Muscle of arm (tissue), 14 donors: ENCODE data around the gene PRKCI. TPM values are rescaled to one million over a fixed set of nuclear protein-coding genes. Genes with fewer than 3 reads are reported as not detected.
"Not testable (repeated sequence)": the region's sequence is repeated elsewhere in the genome, so short reads cannot be mapped to it uniquely, and the experiment has no call there.

ENCODE experiments used
- DNase-seq: peaks from one replicate; pipeline ENCODE4 v3.0.0-alpha.2; 2013
- long read RNA-seq, 11 donors: transcript quantifications; one replicate each; lab custom pipeline, GENCODE V29; 2026
- polyA plus RNA-seq, 12 donors: library from polyadenylated mRNA; unstranded; fragments of 120-200 nt; gene quantifications; one replicate each; pipeline ENCODE4 v1.2.1, GENCODE V29; 2013; ENCODE audit not compliant: insufficient read length in 12 of 12

PRKCI gene
- polyA plus RNA-seq = 10 to 100 TPM in 11 of 12 donors, not detected in 1; 18.3 to 74.7 (median 25.5) TPM
- long read RNA-seq, donor 1, full-length matches to known transcripts = 15 of 15 reads
- long read RNA-seq, donor 1, partial matches to known transcripts = 0 of 15 reads
- long read RNA-seq, donor 1, other reads (novel, unspliced or antisense) = 0 of 15 reads
- long read RNA-seq, donor 2, full-length matches to known transcripts = 8 of 8 reads
- long read RNA-seq, donor 2, partial matches to known transcripts = 0 of 8 reads
- long read RNA-seq, donor 2, other reads (novel, unspliced or antisense) = 0 of 8 reads
- long read RNA-seq, donor 3, full-length matches to known transcripts = 2 of 2 reads
- long read RNA-seq, donor 3, partial matches to known transcripts = 0 of 2 reads
- long read RNA-seq, donor 3, other reads (novel, unspliced or antisense) = 0 of 2 reads
- long read RNA-seq, donor 4, full-length matches to known transcripts = 5 of 5 reads
- long read RNA-seq, donor 4, partial matches to known transcripts = 0 of 5 reads
- long read RNA-seq, donor 4, other reads (novel, unspliced or antisense) = 0 of 5 reads
- long read RNA-seq, donor 5, full-length matches to known transcripts = 5 of 17 reads
- long read RNA-seq, donor 5, partial matches to known transcripts = 12 of 17 reads
- long read RNA-seq, donor 5, other reads (novel, unspliced or antisense) = 0 of 17 reads
- long read RNA-seq, donor 6, full-length matches to known transcripts = 3 of 3 reads
- long read RNA-seq, donor 6, partial matches to known transcripts = 0 of 3 reads
- long read RNA-seq, donor 6, other reads (novel, unspliced or antisense) = 0 of 3 reads
- long read RNA-seq, donor 7, full-length matches to known transcripts = 6 of 11 reads
- long read RNA-seq, donor 7, partial matches to known transcripts = 5 of 11 reads
- long read RNA-seq, donor 7, other reads (novel, unspliced or antisense) = 0 of 11 reads
- long read RNA-seq, donor 8, full-length matches to known transcripts = 10 of 19 reads
- long read RNA-seq, donor 8, partial matches to known transcripts = 9 of 19 reads
- long read RNA-seq, donor 8, other reads (novel, unspliced or antisense) = 0 of 19 reads
- long read RNA-seq, donor 9, full-length matches to known transcripts = 6 of 6 reads
- long read RNA-seq, donor 9, partial matches to known transcripts = 0 of 6 reads
- long read RNA-seq, donor 9, other reads (novel, unspliced or antisense) = 0 of 6 reads
- long read RNA-seq, donor 10, full-length matches to known transcripts = 11 of 19 reads
- long read RNA-seq, donor 10, partial matches to known transcripts = 8 of 19 reads
- long read RNA-seq, donor 10, other reads (novel, unspliced or antisense) = 0 of 19 reads
- long read RNA-seq, donor 11, full-length matches to known transcripts = 7 of 20 reads
- long read RNA-seq, donor 11, partial matches to known transcripts = 13 of 20 reads
- long read RNA-seq, donor 11, other reads (novel, unspliced or antisense) = 0 of 20 reads

- peak; percentile 96 for DNase-seq
Measured at GRCh38 chr3:170221924-170222646, at the start of gene PRKCI. Gene PRKCI (plus strand): TSS chr3:170222424. CDS start chr3:170222670, 246 bp downstream.

DNA sequence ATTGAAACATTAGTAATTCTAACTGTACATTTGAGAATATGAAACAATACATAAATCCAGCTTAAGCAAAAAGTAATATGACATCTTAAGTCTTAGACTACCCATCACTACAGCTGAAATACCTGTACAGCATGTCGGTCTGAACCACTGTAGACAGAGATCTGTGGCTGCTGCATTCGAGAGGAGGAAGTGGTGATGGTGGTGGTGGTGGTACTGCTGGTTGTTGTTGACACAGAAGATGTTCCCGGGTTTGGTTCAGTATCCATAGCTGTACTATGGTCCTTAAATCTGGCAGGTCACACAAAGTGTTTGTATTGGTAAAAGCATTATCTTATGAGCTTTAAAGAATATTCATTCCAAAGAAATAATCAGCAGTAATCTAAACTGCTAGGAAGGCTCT lies 43.6 kb upstream of the PRKCI start:
- no peak for DNase-seq

DNA sequence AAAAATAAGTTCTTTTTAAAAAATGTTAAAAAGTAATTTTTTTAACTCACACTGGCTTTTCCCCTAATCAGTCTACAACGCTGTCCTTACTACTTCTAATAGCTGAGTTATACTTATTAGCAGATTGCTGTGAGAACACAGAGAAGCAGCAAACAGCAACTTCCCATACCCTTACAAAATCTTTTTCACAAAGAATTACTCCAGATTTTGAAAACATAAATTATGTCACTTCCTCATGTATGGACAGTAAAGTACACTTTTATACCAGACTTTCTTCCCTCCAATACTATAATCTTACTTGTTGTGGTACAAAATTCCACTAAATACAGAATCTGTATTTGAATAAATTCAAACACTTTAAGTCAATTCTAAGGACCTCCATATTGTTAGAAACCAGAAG lies 42.8 kb upstream of the PRKCI start:
- no peak for DNase-seq

GRCh38 chr3:170180079-170180907 lies 41.9 kb upstream of the PRKCI start:
- DNase-seq = no peak

DNA sequence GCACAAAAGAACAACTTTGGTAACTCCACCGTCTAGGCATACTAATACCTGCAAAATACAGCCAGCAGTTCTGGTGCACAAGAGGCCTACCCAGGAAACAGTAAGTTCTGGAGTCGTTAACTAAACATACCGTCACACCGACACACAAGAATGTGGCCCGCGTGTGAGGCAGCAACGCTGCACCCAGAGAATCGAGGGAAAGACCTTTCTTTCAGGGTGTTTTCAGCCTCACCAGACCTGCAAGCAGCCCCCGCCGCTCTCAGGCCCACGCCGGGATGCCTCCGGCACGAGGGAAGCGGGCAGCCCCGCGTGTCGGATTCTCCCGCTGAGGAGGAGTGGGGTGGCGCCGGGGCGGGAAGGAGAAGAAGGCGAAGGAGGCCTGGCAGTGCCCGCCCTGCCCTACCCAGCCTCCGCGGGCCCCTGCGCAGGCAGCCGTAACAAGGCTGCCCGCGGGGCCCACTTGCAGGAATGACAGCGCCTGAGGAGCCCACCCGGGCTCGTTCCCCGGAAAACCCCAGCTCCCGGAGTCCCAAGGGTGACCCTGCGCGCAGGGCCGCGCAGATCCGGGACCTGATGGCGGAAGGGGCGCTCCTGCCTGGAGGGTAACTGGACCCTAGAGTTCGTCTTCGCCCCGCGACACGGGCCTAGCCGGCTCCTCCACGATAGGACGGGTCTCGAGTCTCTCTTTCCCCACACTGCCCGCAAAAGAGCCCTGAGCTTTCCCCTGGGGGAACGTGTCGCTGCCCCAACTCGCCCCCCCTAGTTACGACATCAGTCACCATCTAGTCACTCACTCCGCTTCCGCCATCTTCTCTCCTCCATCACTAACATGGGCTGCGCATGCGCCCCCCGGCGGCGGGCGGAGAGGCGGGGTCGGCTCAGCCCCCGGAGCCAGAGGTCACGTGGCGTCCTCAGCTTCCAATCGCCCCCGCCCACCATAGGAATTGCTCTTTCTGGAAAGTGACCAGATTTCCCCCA lies 41.0 kb upstream of the PRKCI start, which contains the start of gene PHC3:
TSS of gene PHC3 (minus strand) at position 826 of the 978 bp plus-strand sequence. CDS start at position 808, 18 bp downstream.
- peak; percentile 96 for DNase-seq

DNA sequence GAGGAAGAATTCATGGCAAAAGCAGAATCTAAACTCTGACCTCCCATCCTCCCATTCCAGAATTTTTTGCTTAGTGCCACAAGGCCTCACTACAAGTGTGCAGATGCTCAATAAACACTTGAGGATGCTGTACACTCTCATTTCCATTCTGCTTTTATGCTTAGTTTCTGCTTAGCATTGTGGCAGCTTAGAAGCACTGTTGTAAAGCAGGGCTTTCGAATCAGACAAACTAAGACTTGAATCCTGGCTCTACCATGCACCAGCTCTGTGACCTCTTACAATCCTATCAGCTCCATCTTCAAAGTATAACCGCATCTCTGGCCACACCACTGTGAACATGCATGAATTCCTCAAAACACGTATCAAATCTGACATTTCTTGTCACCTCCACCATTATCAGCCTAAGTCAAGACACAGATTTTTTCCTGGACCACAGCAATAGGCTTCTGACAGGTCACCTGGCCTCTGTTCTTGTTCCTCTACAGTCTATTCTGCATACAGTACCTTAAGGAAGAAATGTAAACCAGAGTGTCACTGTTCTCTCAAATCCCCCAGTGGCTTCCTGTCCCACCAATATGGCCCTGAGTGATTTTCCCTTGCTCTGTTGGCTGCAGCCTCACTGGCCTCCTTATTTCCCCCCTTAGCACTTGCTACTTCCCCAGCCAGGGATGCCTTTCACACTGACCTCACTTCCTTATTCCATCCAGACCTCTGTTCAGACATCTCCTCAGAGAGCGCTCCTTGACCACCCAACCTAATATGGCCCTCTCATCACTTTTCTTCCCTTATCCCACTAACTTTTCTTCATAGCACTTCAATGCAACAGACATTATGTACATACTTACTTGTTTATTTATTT lies 32.6 kb upstream of the PRKCI start:
- DNase-seq = no peak

DNA sequence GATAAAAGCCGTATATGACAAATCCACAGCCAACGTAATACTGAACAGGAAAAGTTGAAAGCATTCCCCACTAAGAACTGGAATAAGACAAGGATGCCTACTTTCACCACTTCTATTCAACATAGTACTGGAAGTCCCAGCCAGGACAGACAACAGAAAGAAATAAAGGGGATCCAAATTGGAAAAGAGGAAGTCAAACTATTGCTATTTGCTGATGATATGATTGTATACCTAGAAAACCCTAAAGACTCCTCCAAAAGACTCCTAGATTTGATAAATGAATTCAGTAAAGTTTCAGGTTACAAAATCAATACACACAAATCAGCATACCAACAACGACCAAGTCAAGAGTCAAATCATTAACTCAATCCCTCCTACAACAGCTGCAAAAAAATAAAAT lies 26.5 kb upstream of the PRKCI start:
- not testable (repeated sequence) for DNase-seq

- DNase-seq = no peak
Measured at GRCh38 chr3:170196833-170197232, 25.4 kb upstream of the PRKCI start.

GRCh38 chr3:170200987-170201386 lies 21.2 kb upstream of the PRKCI start:
- DNase-seq = no peak

GRCh38 chr3:170201527-170201926 lies 20.7 kb upstream of the PRKCI start:
- DNase-seq = no peak

- DNase-seq = no peak
Measured at GRCh38 chr3:170203457-170203856, 18.8 kb upstream of the PRKCI start.

- DNase-seq = no peak
Measured at GRCh38 chr3:170204023-170204472, 18.2 kb upstream of the PRKCI start.

GRCh38 chr3:170204509-170204908 lies 17.7 kb upstream of the PRKCI start:
- DNase-seq = no peak

DNA sequence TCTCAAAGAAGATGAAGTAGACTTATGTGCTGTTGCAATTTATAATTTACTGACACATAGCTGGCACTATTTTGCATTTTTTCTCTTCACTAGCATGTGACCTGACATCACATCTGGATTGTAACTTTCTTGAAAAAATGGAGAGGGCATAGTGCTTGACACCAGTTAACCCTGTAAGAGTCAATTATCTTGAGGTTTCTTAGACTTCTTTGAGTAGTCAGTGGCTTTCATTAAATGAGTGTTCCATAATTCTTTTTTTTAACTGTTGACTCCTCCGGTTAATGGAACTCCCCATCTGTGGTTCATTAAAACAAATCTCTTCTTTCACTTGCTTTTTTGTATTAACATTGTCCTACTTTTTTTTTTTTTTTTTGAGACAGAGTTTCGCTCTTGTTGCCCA lies 16.9 kb upstream of the PRKCI start:
- no peak for DNase-seq

- DNase-seq = not testable (repeated sequence)
Measured at GRCh38 chr3:170206164-170206762, 16.0 kb upstream of the PRKCI start.

- no peak for DNase-seq
Measured at GRCh38 chr3:170207717-170208116, 14.5 kb upstream of the PRKCI start.

DNA sequence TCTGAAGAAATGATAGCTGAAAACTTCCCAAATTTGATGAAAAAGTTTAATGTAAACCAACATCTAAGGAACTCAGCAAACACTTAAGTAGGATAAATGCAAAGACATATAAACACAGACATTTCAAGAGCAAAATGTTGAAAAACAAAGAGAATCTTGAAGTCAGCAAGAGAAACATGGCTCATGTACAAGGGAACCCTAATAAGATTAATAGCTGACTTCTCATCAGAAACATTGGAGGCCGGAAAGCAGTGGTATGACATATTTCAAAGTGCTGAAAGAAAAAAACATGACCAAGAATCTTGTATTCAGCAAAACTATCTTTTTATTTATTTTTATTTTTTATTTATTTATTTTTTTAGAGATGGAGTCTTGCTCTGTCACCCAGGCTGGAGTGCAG lies 10.6 kb upstream of the PRKCI start:
- DNase-seq = no peak
